SU-DHL-6 (cell line): ENCODE measurements around the gene MASP2.

ENCODE experiments used
- EZH2phosphoT487 ChIP-seq: fragments of 200-600 bp; sonication (generic), shearing (Covaris generic); conservative IDR thresholded peaks from 2 replicates; pipeline ENCODE4 v1.6.1; 2018; ENCODE audit warnings: mild to moderate bottlenecking, antibody characterized with exemption, low read length, moderate library complexity, mixed read lengths
- TF ChIP-seq, protein P1 (sequence below): fragments of 200-600 bp; sonication (generic); IDR thresholded peaks from one replicate; pipeline ENCODE4 v1.5.1; 2017; ENCODE audit warnings: antibody characterized with exemption, mild to moderate bottlenecking, low read length, moderate library complexity; ENCODE audit not compliant: insufficient read depth, poor library complexity, severe bottlenecking

DNA sequence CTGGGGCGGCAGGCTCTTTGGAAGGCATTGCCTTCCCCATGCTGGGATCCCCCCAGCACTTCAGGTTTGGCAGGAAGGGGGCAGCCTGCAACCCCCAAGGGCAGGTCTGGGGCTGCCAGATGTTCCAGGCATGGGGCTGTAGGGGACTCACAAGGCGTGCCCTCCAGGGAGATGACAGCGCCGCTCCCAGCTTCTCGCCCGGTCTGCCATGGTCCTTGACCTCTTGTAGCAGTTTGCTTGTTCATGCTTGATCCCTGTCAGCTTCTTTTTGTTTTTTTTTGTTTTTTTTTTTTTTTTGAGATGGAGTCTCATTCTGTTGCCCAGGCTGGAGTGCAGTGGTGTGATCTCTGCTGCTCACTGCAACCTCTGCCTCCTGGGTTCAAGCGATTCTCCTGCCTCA lies 56.2 kb downstream of the MASP2 start:
- TF ChIP-seq, protein P1, sequence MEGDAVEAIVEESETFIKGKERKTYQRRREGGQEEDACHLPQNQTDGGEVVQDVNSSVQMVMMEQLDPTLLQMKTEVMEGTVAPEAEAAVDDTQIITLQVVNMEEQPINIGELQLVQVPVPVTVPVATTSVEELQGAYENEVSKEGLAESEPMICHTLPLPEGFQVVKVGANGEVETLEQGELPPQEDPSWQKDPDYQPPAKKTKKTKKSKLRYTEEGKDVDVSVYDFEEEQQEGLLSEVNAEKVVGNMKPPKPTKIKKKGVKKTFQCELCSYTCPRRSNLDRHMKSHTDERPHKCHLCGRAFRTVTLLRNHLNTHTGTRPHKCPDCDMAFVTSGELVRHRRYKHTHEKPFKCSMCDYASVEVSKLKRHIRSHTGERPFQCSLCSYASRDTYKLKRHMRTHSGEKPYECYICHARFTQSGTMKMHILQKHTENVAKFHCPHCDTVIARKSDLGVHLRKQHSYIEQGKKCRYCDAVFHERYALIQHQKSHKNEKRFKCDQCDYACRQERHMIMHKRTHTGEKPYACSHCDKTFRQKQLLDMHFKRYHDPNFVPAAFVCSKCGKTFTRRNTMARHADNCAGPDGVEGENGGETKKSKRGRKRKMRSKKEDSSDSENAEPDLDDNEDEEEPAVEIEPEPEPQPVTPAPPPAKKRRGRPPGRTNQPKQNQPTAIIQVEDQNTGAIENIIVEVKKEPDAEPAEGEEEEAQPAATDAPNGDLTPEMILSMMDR = no peak
- TF ChIP-seq EZH2phosphoT487 = no peak
